Stimulated activated CD8-positive, alpha-beta memory T cell treated with anti-CD3 and anti-CD28 coated beads, Interleukin-15, amount 100 ng/mL, for 1 hour (primary cell): ENCODE results near the gene RHAG.
"Not testable (repeated sequence)": the region's sequence is repeated elsewhere in the genome, so short reads cannot be mapped to it uniquely, and the experiment has no call there.

Experiments used
- DNase-seq: peaks from one replicate; pipeline ENCODE4 v3.0.0-alpha.2; 2020; ENCODE audit warnings: low read depth

RHAG gene

GRCh38 chr6:49636713-49637349 is at the start of gene RHAG:
TSS of gene RHAG (minus strand) at chr6:49636839. CDS start at chr6:49636812, 27 bp downstream.
- DNase-seq: no peak

GRCh38 chr6:49676671-49677281 is 40.1 kb upstream of the RHAG start:
- no peak for DNase-seq

- DNase-seq: no peak
Measured at GRCh38 chr6:49675816-49676215, 39.2 kb upstream of the RHAG start.

- DNase-seq: no peak
Measured at GRCh38 chr6:49668083-49668511, 31.5 kb upstream of the RHAG start.

GRCh38 chr6:49666930-49667757 is 30.5 kb upstream of the RHAG start:
- no peak for DNase-seq

GRCh38 chr6:49666480-49666879 is 29.8 kb upstream of the RHAG start:
- no peak for DNase-seq

- no peak for DNase-seq
Measured at GRCh38 chr6:49664817-49665216, 28.2 kb upstream of the RHAG start.

- not testable (repeated sequence) for DNase-seq
Measured at GRCh38 chr6:49664054-49664453, 27.4 kb upstream of the RHAG start.

GRCh38 chr6:49662892-49663261 is 26.2 kb upstream of the RHAG start:
- DNase-seq: no peak

- DNase-seq: no peak
Measured at GRCh38 chr6:49662231-49662891, 25.7 kb upstream of the RHAG start.

GRCh38 chr6:49653942-49654341 is 17.3 kb upstream of the RHAG start:
- DNase-seq: no peak

- DNase-seq: no peak
Measured at GRCh38 chr6:49653438-49653837, 16.8 kb upstream of the RHAG start.

GRCh38 chr6:49651239-49651638 is 14.6 kb upstream of the RHAG start:
- DNase-seq: no peak

- no peak for DNase-seq
Measured at GRCh38 chr6:49649988-49650387, 13.3 kb upstream of the RHAG start.

- no peak for DNase-seq
Measured at GRCh38 chr6:49648036-49648435, 11.4 kb upstream of the RHAG start.

- DNase-seq: no peak
Measured at GRCh38 chr6:49647476-49647875, 10.8 kb upstream of the RHAG start.

GRCh38 chr6:49646942-49647341 is 10.3 kb upstream of the RHAG start:
- no peak for DNase-seq

- DNase-seq: no peak
Measured at GRCh38 chr6:49646130-49646824, 9.6 kb upstream of the RHAG start.

- DNase-seq: no peak
Measured at GRCh38 chr6:49645139-49645538, 8.5 kb upstream of the RHAG start.

GRCh38 chr6:49639177-49639817 is 2.7 kb upstream of the RHAG start:
- no peak for DNase-seq

GRCh38 chr6:49637350-49637731 is 702 bp upstream of the RHAG start:
- no peak for DNase-seq
